ENCODE data around the gene EFCAB9.
"Not testable (repeated sequence)": the region's sequence is repeated elsewhere in the genome, so short reads cannot be mapped to it uniquely, and the experiment has no call there.

Gene EFCAB9

GRCh38 chr5:172193872-172194271, at the start of gene EFCAB9:
TSS of gene EFCAB9 (plus strand) at chr5:172194172. CDS start at chr5:172194173, 1 bp downstream.
- no peak for FAIRE-seq

GRCh38 chr5:172144291-172144815, 49.6 kb upstream of the EFCAB9 start:
- no peak for FAIRE-seq

DNA sequence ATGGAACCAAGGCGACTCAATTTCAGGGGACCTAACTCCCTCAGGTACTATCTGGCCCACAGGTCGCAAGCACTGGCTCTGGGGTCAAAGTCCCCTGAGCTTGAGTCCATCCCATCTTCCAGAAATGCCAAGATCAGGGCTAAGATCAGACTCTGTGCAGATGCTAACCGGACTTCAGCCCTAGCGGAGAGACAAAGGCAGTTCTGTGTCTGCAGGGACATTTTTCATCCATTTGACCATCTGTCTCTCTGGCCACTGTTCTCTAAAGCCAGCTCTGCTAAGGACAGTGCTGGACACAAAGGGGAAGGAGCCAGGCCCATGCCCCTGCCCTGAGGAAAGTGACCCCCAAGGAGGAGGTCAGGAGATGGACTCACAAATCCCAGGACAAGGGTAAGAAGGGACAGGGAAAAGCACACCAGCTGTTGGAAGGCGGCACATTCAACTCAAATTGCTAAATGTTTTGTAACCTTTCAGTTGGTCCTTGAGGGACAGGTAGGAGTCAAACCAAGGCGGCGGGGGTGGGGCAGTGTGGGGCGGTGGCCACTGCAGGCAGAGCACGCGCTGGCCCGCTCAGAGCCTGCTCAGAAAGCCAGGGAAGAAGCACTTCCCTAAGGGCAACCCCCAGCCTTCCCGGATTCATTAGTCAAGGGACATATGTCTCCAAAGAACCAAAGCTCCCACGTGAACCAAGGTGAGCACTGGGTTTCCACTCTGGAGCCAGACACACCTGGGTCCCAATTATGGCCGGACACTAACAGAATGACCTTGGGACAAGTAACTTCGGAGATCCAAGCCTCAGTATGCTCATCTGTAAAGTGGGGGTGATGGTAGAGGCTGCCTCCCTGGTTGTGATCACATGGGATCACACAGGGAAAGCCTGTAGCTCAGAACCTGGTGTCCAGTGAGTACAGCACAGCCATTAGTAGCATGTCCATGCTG, 48.8 kb upstream of the EFCAB9 start:
- no peak for FAIRE-seq

DNA sequence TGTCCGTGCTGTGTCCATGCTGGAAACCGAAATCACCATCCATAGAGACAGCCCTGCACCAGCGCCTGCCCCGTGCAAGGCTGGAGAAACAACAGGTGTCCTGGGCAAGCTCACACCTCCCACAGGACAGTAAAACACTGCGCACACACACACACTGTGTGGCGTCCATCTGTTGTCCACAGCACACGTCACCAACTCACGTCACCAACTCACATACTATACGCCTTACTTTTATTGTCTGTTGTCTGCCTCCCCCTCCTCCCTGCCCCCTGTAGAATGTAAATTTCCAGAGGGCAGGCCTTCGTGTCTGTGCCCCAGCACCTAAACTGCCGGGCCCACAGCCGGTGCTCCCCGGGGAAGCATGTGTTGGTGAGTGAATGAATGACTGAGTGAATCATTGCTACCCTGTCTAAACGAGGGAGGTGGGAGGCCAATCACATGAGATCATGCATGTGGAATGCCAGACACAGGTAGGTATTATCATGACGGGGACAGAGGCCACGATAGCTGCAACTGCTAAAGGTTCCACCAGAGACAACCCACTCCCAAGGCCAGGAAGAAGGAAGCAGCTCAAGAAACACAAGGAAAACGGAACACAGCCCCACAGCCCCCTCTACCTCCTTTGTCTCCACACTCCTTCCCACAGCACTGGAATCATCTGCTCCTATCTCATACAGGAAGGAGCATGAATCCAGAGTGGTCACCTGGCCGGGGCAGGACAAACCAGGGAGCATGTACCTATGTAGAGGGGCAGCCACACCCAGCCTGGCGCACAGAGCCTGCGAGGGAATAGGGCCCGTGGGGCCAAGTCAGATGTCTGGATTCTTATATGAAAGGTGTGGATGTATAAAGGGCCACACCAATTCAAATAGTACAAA, 47.9 kb upstream of the EFCAB9 start:
- FAIRE-seq, result no peak

- FAIRE-seq, result no peak
Observed at GRCh38 chr5:172146748-172147092, 47.3 kb upstream of the EFCAB9 start.

- no peak for FAIRE-seq
Observed at GRCh38 chr5:172147857-172148256, 46.1 kb upstream of the EFCAB9 start.

DNA sequence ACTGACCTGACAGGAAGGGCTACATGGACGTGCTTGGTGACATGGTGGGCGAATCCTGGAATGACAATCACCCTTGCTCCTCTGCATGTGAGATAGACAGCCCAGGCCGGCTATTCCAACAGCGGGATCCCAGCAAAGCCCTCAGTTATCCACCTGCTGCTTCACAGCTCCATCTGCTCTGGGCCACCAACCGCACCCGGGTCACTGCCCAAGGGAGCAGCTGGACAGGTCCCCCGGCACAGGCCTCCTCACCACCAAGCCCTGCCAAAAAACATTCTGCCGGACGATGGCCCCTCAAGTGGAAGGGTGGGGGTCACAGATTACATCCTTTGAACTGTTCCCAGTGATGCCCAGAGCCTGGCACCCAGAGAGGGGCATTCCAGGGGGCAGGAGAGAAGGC, 45.6 kb upstream of the EFCAB9 start:
- FAIRE-seq, result no peak

GRCh38 chr5:172149073-172149472, 44.9 kb upstream of the EFCAB9 start:
- FAIRE-seq, result no peak

DNA sequence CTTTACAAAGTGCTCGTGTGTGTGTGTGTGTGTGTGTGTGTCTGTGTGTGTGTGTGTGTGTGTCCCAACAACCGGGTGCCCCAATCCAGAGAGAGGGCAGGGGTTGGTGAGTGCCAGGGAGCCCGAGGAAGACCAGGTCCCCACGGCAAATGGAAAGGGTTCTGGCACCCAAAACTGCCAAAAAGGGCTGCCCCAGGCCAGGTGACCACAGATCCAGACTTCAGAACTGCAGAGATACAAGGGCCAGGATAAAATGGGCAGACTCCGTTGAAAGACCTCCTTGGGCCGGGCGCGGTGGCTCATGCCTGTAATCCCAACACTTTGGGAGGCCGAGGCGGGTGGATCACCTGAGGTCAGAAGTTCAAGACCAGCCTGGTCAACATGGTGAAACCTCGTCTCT, 44.5 kb upstream of the EFCAB9 start:
- not testable (repeated sequence) for FAIRE-seq

DNA sequence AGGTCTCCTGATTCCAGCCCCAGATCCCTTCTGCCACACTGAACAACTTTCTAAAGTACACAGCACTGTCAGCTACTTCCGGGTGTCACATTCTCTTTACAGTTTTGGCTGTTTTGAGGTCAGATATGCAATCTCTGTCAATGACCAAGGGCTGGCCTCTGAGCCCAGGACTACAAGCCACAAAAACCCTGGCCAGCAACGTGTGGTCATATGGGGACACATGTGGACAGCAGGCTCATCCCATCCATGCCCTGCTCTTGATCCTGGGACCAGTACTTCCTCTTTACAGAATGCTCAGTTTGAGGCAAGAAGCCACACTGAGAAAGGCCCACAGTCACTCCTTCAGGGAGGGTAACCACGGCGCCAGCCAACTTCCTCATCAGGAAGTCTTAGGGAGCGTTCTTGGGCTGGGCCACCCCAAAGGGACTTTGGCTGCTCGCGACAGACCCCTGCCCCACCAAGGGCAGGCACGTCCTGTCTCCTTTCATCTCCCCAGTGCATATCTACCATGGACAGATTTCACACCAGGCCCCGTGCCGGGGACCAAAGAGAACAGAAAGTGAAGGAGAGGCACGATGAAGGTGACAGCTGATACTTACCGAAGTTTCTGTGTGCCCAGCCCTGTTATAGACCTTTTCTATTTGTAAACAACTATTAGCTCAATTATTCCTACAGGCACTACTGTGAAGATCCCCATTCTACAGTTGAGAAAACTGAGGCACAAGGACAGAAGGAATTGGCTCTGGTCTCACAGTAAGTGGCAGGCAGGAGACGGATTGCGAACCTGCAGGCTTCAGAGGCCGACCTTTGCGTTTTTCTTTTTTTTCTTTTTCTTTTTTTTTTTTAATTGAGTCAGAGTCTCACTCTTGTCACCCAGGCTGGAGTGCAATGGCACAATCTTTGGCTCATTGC, 43.2 kb upstream of the EFCAB9 start:
- no peak for FAIRE-seq

DNA sequence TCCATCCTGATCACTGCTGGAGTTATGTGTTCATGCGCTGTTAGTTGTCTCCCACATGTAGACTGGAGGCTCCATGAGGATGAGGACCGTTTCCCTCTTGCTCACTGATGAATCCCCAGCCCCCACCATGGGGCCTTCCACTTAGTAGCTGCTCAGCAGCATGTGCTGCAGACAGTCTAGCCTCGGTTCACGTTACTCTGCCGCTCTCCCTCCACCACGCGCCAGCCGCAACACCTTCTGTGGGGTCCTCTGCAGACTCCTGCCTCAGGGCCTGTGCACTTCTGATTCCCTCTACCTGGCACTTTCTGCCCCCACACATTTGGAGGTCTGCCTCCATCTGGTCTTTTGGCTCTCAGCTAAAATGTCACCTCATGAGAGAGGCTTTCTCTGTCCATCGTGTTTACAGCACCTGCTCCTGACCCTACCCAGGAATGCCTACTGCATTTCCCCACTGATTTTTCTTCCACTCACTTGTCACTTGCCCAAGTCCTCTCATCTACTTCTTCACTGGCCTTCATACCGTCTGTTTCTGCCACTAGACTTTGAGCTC, 42.2 kb upstream of the EFCAB9 start:
- FAIRE-seq, result no peak

GRCh38 chr5:172153695-172154094, 40.3 kb upstream of the EFCAB9 start:
- FAIRE-seq, result no peak

DNA sequence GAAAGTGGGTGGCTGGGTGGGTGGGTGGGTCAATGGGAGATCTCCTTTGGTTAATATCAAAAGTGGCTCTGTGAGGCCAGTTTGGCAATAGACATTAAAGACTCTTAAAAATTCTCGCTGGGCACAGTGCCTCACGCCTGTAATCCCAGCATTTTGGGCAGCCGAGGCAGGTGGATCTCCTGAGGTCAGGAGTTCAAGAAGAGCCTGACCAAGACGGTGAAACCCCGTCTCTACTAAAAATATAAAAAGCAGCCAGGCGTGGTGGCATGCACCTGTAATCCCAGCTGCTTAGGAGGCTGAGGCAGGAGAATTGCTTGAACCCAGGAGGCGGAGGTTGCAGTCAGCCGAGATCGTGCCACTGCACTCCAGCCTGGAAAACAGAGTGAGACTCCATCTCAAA, 38.9 kb upstream of the EFCAB9 start:
- FAIRE-seq, result not testable (repeated sequence)

DNA sequence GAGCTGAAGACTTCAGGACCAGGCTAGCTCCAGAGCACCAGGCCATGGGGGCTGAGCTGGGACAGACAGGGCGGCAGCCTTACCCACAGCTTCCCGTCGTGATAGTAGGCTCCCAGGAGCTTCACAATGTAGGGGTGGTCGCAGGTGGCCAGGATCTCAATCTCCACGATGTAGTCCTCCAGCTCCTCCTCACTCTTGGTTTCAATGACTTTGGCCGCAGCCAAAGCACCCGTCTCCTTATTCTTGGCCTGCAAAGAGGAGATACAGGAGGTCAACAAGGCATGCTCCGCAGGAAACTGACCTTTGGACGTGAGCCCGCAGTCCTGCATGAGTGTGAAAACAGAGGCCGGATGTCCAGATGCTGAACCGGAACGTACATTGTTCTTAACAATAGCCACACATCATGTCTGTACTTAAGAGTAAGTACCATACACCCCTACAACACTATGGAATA, 37.4 kb upstream of the EFCAB9 start:
- FAIRE-seq, result no peak

DNA sequence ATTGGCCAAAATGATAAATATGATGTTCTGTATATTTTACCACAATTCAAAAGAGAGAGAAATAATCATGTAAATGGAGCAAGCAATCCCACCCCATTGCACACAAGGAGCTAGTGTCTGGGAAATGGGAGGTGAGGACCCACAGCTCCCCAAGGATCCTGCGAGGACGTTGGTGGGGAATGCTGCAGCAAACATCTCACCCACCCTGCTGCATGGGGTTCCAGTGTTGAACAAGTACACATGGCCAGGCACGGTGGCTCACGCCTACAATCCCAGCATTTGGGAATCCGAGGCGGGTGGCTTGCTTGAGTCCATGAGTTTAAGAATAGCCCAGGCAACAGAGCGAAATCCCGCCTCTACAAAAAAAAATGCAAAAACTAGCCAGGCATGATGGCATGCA, 35.0 kb upstream of the EFCAB9 start:
- no peak for FAIRE-seq

- FAIRE-seq, result no peak
Observed at GRCh38 chr5:172160506-172160905, 33.5 kb upstream of the EFCAB9 start.

DNA sequence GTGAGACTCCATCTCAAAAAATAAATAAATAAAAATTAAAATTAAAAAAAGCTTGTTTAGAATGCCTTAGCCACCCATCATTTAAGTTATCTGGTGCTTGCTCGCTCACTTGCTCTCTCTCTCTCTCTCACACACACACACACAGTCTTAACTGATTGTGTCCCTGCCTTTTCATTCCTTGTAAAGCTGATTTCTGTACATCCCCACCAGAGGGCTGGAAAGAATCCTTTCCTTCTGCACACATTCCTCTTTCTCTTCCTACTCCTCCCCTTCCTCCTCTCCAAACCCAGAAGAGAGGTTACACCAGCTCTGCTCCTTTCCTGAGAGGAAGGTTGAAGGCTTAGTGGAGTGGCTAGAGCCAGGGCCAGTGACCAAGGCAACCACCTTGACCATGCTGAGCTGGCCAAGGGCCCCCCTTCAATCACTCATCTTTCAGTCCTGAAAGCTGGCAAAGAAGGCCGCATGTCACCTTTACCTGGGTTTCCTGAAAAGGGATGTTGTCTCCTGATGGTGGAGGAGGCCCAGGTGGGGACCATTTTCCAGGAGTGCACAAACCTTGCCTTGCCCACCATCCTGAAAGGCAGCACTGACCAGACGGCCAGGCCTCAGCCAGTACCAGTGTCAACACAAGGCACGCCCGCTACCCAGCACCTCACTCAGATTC, 31.5 kb upstream of the EFCAB9 start:
- no peak for FAIRE-seq

GRCh38 chr5:172162987-172163343, 31.0 kb upstream of the EFCAB9 start:
- FAIRE-seq, result no peak

DNA sequence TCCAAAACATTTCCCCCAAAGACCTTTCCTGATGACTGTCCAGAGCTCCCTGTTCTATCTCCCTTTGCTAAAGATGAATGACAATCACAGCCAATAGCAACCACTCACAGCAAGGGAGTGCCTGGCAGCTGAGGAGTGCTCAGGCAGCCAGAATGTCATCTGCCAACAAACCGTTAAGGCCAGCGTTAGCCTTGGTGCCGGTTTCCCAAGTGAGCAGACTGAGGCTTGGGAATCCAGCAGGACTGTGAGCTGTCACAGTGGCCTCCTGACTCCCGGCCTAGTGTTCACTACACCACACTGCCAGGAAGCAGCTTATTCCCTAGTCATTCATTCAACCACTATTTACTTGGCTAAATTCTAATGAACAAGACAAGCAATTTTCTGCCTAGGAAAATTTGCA, 30.6 kb upstream of the EFCAB9 start:
- FAIRE-seq, result no peak

DNA sequence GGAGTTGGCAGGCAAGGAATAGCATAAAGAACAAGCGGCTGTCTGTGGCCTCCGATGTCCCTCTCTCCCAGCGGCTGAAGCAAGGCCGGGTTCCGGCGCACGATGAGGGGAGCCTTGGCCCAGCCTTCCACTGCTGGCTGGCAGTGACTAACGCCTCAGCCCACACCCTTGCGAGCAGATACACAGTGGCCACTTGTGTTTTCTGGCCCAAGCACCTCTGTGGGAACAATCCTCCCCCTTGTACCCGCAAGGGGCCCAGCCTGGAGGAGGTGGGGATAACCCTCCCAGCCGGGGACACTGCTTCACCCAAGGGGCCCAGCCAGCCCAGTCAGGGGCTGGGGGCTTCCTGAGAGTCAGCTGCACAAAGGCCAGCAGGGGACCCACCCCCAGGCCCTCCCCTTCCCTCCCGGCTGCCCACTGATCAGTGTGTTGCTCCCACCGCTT, 29.2 kb upstream of the EFCAB9 start:
- no peak for FAIRE-seq

- FAIRE-seq, result no peak
Observed at GRCh38 chr5:172165465-172165864, 28.5 kb upstream of the EFCAB9 start.
